Stimulated activated CD8-positive, alpha-beta memory T cell treated with anti-CD3 and anti-CD28 coated beads, Interleukin-12 subunit alpha, Interleukin-12 subunit beta, amount 100 ng/mL, for 24 hours (primary cell): ENCODE measurements around the gene APOBEC2.

Source experiments
- DNase-seq: peaks from one replicate; pipeline ENCODE4 v3.0.0-alpha.2; 2020; ENCODE audit errors: extremely low read depth

Gene APOBEC2

GRCh38 chr6:41088451-41088850 lies 35.4 kb downstream of the APOBEC2 start:
- DNase-seq, result no peak

GRCh38 chr6:41090841-41091761 lies 38.1 kb downstream of the APOBEC2 start:
- DNase-seq, result no peak

- DNase-seq, result no peak
Observed at GRCh38 chr6:41092421-41093140, 39.6 kb downstream of the APOBEC2 start.

GRCh38 chr6:41093729-41094128 lies 40.7 kb downstream of the APOBEC2 start:
- DNase-seq, result no peak

- DNase-seq, result no peak
Observed at GRCh38 chr6:41097467-41098090, 44.6 kb downstream of the APOBEC2 start.

GRCh38 chr6:41098366-41098765 lies 45.4 kb downstream of the APOBEC2 start:
- no peak for DNase-seq

GRCh38 chr6:41100871-41101287 lies 47.9 kb downstream of the APOBEC2 start:
- DNase-seq, result no peak

- no peak for DNase-seq
Observed at GRCh38 chr6:41103847-41104246, 50.8 kb downstream of the APOBEC2 start.

- DNase-seq, result no peak
Observed at GRCh38 chr6:41111017-41111416, 58.0 kb downstream of the APOBEC2 start.
